MG63 (cell line): ENCODE results near the gene NOTCH2. TPM values are rescaled to one million over a fixed set of nuclear protein-coding genes. Genes with fewer than 3 reads are reported as not detected.
A peak's percentile ranks its signal among the peaks of the same experiment; 100 is the strongest.

Experiments
- DNase-seq: peaks from one replicate; pipeline ENCODE4 v3.0.0-alpha.2; 2020
- H3K27me3 ChIP-seq: fragments of 250-450 bp; sonication (Bioruptor Pico); 2 replicates; pipeline ENCODE4 v1.5.1; 2020; ENCODE audit warnings: mild to moderate bottlenecking, moderate library complexity
- H3K36me3 ChIP-seq: fragments of 250-450 bp; sonication (Bioruptor Pico); 2 replicates; pipeline ENCODE4 v1.5.1; 2020; ENCODE audit warnings: mild to moderate bottlenecking, moderate library complexity
- H3K4me3 ChIP-seq: fragments of 250-450 bp; sonication (Bioruptor Pico); 2 replicates; pipeline ENCODE4 v1.5.1; 2020; ENCODE audit warnings: mild to moderate bottlenecking, moderate library complexity
- H3K9me3 ChIP-seq: fragments of 250-450 bp; sonication (Bioruptor Pico); 2 replicates; pipeline ENCODE4 v1.5.1; 2020; ENCODE audit warnings: mild to moderate bottlenecking, moderate library complexity
- total RNA-seq: library from RNA; depleted of rRNA; stranded (reverse); fragments of >200 nt; shearing (Covaris generic); gene quantifications from 2 replicates; pipeline ENCODE4 v1.2.3, GENCODE V29; 2014; ENCODE audit warnings: low replicate concordance

Gene NOTCH2
- total RNA-seq, 1 experiment from 2014 or later = 76.4 TPM

- DNase-seq = no peak
- Histone ChIP-seq H3K36me3 (no peaks in the 10 kb centered on the region), H3K4me3 (no peak overlapping the region), H3K27me3 (no peaks in the 10 kb centered on the region), H3K9me3 (peaks cover 3% of the 10 kb centered on the region; the same call in 1 of the 2 replicates)
Observed at GRCh38 chr1:119883826-119884225, 185.6 kb downstream of the NOTCH2 start.

GRCh38 chr1:119882132-119883049 lies 187.1 kb downstream of the NOTCH2 start:
- DNase-seq = no peak
- Histone ChIP-seq H3K36me3 (no peaks in the 10 kb centered on the region), H3K4me3 (no peak overlapping the region), H3K27me3 (no peaks in the 10 kb centered on the region), H3K9me3 (no peaks in the 10 kb centered on the region)

GRCh38 chr1:119879510-119880434 lies 189.7 kb downstream of the NOTCH2 start:
- no peaks in the 10 kb centered on the region for H3K27me3 ChIP-seq
- no peak overlapping the region for H3K4me3 ChIP-seq
- H3K36me3 ChIP-seq = no peaks in the 10 kb centered on the region
- H3K9me3 ChIP-seq = no peaks in the 10 kb centered on the region
- no peak for DNase-seq

- H3K9me3 ChIP-seq = no peaks in the 10 kb centered on the region
Observed at GRCh38 chr1:119878171-119878570, 191.3 kb downstream of the NOTCH2 start.

GRCh38 chr1:119874186-119874585 lies 195.3 kb downstream of the NOTCH2 start:
- DNase-seq = no peak
- Histone ChIP-seq H3K4me3 (no peak overlapping the region), H3K36me3 (no peaks in the 10 kb centered on the region), H3K9me3 (no peaks in the 10 kb centered on the region), H3K27me3 (no peaks in the 10 kb centered on the region; the same call in 1 of the 2 replicates)

More at GRCh38 chr1:119878171-119878570, 191.3 kb downstream of the NOTCH2 start:
- Histone ChIP-seq H3K27me3 (no peaks in the 10 kb centered on the region), H3K4me3 (no peak overlapping the region), H3K36me3 (no peaks in the 10 kb centered on the region)
- no peak for DNase-seq

- Histone ChIP-seq H3K9me3 (no peaks in the 10 kb centered on the region), H3K36me3 (no peaks in the 10 kb centered on the region), H3K4me3 (no peak overlapping the region), H3K27me3 (no peaks in the 10 kb centered on the region; the same call in 1 of the 2 replicates)
- peak; percentile 66 for DNase-seq
Observed at GRCh38 chr1:119873135-119874015, 196.1 kb downstream of the NOTCH2 start.

DNA sequence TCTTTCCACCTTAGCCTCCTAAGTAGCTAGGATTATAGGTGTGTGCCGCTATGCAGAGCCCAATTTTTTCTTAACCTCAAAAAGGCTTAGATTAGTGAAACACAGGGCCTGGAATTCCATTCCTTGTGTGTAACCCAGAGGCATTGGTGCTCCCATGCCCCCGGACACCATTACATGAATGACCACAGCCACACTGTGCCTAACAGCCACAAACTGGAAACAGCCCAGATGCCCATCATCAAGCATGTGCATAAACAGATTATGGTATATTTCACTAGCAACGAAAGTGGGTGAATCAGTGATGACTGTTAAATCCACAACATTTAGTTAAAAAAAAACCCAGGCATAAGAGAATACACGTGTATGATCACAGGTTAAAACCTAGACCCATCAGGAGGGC lies 197.6 kb downstream of the NOTCH2 start:
- peak; percentile 47 for DNase-seq
- no peaks in the 10 kb centered on the region; the same call in 1 of the 2 replicates for H3K27me3 ChIP-seq
- no peaks in the 10 kb centered on the region for H3K36me3 ChIP-seq
- H3K4me3 ChIP-seq = no peak overlapping the region
- no peaks in the 10 kb centered on the region for H3K9me3 ChIP-seq

- Histone ChIP-seq H3K9me3 (no peaks in the 10 kb centered on the region), H3K27me3 (no peaks in the 10 kb centered on the region; the same call in 1 of the 2 replicates), H3K4me3 (no peak overlapping the region), H3K36me3 (no peaks in the 10 kb centered on the region)
- peak; percentile 75 for DNase-seq
Observed at GRCh38 chr1:119870917-119871596, 198.4 kb downstream of the NOTCH2 start.

DNA sequence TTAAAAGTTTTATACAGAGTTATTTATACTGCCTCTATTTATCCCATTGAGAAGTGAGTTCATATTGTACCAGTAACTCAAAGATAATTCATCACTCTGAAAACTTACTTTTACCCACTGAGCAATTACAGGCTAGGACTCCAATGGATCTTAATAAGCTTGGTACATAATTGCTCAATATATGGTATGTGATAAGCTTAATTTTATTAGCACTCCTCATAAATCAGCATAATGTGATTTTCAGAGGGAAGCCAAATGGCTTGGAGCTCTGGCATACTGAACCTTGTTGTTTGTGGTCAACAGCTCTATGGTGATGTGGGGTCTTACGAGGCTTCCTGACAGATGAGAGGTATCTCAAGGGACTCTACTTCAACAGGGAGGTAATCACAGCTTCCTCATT lies 199.5 kb downstream of the NOTCH2 start:
- DNase-seq = no peak
- Histone ChIP-seq H3K36me3 (no peaks in the 10 kb centered on the region), H3K4me3 (no peak overlapping the region), H3K9me3 (no peaks in the 10 kb centered on the region), H3K27me3 (no peaks in the 10 kb centered on the region; the same call in 1 of the 2 replicates)

GRCh38 chr1:119868176-119868575 lies 201.3 kb downstream of the NOTCH2 start:
- H3K36me3 ChIP-seq = no peaks in the 10 kb centered on the region
- no peak overlapping the region for H3K4me3 ChIP-seq
- H3K27me3 ChIP-seq = no peaks in the 10 kb centered on the region; the same call in 1 of the 2 replicates
- H3K9me3 ChIP-seq = no peaks in the 10 kb centered on the region
- DNase-seq = no peak

GRCh38 chr1:119866451-119866850 lies 203.0 kb downstream of the NOTCH2 start:
- Histone ChIP-seq H3K4me3 (no peak overlapping the region), H3K36me3 (no peaks in the 10 kb centered on the region), H3K9me3 (no peaks in the 10 kb centered on the region), H3K27me3 (no peaks in the 10 kb centered on the region; the same call in 1 of the 2 replicates)
- DNase-seq = no peak

DNA sequence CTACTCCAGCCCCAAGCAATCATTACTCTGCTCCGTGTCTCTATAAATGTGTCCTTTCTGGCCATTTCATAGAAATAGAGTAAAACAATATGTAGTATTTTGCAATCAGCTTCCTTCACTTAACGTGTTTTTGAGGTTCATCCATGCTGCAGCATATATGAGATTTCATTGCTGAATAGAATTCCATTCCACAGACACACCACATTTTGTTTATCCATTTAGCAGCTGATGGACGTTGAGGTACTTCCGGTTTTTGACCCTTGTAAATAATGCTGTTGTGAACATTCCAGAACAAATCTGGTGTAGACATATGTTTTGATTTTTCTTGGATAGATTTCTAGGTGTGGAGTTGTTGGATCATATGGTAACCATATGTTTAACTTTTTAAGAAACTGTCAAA lies 203.8 kb downstream of the NOTCH2 start:
- DNase-seq = no peak

GRCh38 chr1:119862276-119862675 lies 207.2 kb downstream of the NOTCH2 start:
- H3K9me3 ChIP-seq = no peaks in the 10 kb centered on the region
- DNase-seq = no peak

More for the DNA sequence above, 203.8 kb downstream of the NOTCH2 start:
- Histone ChIP-seq H3K4me3 (no peak overlapping the region), H3K27me3 (no peaks in the 10 kb centered on the region; the same call in 1 of the 2 replicates), H3K9me3 (no peaks in the 10 kb centered on the region), H3K36me3 (no peaks in the 10 kb centered on the region)

More at GRCh38 chr1:119862276-119862675, 207.2 kb downstream of the NOTCH2 start:
- Histone ChIP-seq H3K36me3 (no peaks in the 10 kb centered on the region), H3K4me3 (no peak overlapping the region), H3K27me3 (no peaks in the 10 kb centered on the region)
